PC-9 (cell line): ENCODE data around the gene MAP2K5.

Experiments
- CTCF ChIP-seq: fragments of 200-600 bp; sonication (generic); conservative IDR thresholded peaks from 2 replicates; pipeline ENCODE4 v1.6.1; 2017; ENCODE audit warnings: mixed run types, antibody characterized with exemption, mild to moderate bottlenecking, moderate library complexity
- EZH2 ChIP-seq: fragments of 200-600 bp; sonication (generic); IDR thresholded peaks from 2 replicates; pipeline ENCODE4 v1.8.0; 2017; ENCODE audit warnings: antibody characterized with exemption, low read depth

- no peak for TF ChIP-seq CTCF
- no peak for TF ChIP-seq EZH2
Measured at GRCh38 chr15:67801142-67801541, 258.6 kb downstream of the MAP2K5 start.
